ENCODE results near the gene VPS52.
"Not testable (repeated sequence)": the region's sequence is repeated elsewhere in the genome, so short reads cannot be mapped to it uniquely, and the experiment has no call there.

The VPS52 gene

DNA sequence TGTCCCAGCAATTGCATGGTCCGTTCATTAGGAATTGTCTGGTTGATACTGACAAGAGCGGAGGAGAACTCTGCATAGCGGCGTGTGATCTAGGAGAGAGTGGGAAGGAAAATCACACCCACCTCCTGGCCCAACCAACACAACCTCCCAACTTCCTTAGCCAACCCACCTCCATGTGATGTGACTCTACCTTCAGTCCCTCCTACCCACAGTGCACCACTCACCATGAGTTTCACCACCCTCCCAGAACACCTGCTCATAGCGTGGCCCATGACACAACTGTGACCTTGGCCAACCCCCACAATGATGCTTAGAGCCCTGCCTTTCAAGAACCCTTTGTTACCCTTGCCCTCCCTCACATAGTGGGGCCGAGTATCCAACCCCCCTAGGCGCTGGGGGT, 7.7 kb downstream of the VPS52 start:
- Mint-ChIP-seq H3K27ac (no peak overlapping the region), H3K36me3 (peaks cover 47% of the 10 kb centered on the region), H3K4me3 (no peak overlapping the region), H3K4me1 (no peaks in the 10 kb centered on the region), H3K27me3 (no peaks in the 10 kb centered on the region), H3K9me3 (no peaks in the 10 kb centered on the region)
- no peak for DNase-seq (ENCODE audit: low spot score in 2 of 2)
- ATAC-seq (ENCODE audit: low read depth): no peak

DNA sequence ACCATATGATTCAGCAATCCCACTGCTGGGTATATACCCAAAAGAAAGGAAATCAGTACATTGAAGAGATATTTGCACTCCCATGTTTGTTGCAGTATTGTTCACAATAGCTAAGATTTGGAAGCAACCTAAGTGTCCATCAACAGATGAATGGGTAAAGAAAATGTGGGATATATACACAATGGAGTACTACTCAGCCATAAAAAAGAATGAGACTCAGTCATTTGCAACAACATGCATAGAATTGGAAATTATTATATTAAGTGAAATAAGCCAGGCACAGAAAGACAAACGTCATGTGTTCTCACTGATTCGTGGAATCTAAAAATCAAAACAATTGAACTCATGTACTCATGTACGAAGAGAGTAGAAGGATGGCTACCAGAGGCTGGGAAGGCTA, 9.2 kb downstream of the VPS52 start:
- DNase-seq (ENCODE audit: low spot score in 2 of 2); H3K27ac Mint-ChIP-seq: not testable (repeated sequence)
- peaks cover 38% of the 10 kb centered on the region for H3K36me3 Mint-ChIP-seq

DNA sequence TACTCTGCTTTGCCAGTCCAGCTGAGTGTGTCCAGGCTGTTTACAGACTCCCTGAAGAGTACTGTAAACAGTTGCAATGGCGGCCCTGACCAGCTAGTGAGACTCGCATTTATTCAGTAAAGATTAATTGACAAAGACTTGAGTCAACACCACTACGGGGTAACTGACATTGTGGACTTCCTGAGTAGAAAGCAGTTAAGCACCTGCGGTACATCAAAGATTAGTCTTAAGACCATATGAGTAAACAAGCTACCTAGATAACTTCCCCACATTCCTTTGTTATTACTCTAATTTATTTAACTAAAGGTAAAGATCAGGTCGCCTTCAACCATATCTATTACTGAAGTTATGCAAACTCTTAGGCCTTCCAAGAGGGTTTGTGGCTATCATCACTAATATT, 12.6 kb downstream of the VPS52 start:
- H3K27ac Mint-ChIP-seq: no peak overlapping the region
- DNase-seq (ENCODE audit: low spot score in 2 of 2): no peak

More for the DNA sequence above, 9.2 kb downstream of the VPS52 start:
- H3K9me3 Mint-ChIP-seq; H3K27me3 Mint-ChIP-seq; ATAC-seq (ENCODE audit: low read depth); H3K4me1 Mint-ChIP-seq; H3K4me3 Mint-ChIP-seq: not testable (repeated sequence)

DNA sequence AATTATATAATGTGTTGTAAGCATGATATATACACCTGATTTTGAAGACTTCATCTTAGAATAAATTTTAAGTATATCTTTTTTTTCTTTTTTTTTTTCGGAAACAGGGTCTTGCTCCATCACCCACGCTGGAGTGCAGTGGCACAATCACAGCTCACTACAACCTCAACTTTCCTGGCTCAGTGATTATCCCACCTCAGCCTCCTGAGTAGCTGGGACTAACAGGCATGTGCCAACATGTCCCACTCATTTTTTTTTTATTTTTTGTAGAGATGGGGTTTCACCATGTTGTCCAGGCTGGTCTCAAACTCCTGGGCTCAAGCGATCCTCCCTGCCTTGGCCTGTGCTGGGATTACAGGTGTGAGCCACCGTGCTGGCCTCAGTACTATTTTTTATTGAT, 17.1 kb downstream of the VPS52 start:
- Mint-ChIP-seq H3K27me3 (no peaks in the 10 kb centered on the region), H3K27ac (no peak overlapping the region), H3K4me3 (no peak overlapping the region), H3K4me1 (peaks cover 16% of the 10 kb centered on the region), H3K36me3 (peaks cover 14% of the 10 kb centered on the region), H3K9me3 (no peaks in the 10 kb centered on the region)
- no peak for ATAC-seq (ENCODE audit: low read depth)
- no peak for DNase-seq (ENCODE audit: low spot score in 2 of 2)

More for the DNA sequence above, 12.6 kb downstream of the VPS52 start:
- no peaks in the 10 kb centered on the region for H3K27me3 Mint-ChIP-seq
- H3K4me3 Mint-ChIP-seq: no peak overlapping the region
- no peaks in the 10 kb centered on the region for H3K4me1 Mint-ChIP-seq
- H3K9me3 Mint-ChIP-seq: no peaks in the 10 kb centered on the region
- peaks cover 25% of the 10 kb centered on the region for H3K36me3 Mint-ChIP-seq
- no peak for ATAC-seq (ENCODE audit: low read depth)

DNA sequence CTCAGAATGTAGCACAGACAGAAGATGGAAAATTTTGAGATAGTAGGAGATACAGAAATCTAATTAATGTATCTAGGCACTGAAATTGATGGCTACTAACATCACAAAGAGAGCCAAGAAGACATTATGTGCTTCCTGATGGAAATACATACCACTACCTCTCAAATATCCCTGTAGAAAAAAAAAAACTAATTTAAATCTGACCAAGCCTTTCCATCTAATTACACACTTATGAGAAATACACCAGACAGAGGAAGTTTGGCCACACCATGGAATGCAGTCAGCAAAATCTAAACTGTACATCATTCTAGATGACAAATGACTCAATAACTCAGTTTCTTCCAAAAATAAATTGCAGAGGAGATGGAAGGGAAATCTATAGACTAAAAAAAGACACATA, 18.9 kb downstream of the VPS52 start:
- no peaks in the 10 kb centered on the region for H3K9me3 Mint-ChIP-seq
- H3K27ac Mint-ChIP-seq: no peak overlapping the region
- H3K36me3 Mint-ChIP-seq: peaks cover 14% of the 10 kb centered on the region
- ATAC-seq (ENCODE audit: low read depth): no peak
- peaks cover 26% of the 10 kb centered on the region for H3K4me1 Mint-ChIP-seq
- H3K27me3 Mint-ChIP-seq: no peaks in the 10 kb centered on the region
- no peak for DNase-seq (ENCODE audit: low spot score in 2 of 2)
- H3K4me3 Mint-ChIP-seq: no peak overlapping the region

DNA sequence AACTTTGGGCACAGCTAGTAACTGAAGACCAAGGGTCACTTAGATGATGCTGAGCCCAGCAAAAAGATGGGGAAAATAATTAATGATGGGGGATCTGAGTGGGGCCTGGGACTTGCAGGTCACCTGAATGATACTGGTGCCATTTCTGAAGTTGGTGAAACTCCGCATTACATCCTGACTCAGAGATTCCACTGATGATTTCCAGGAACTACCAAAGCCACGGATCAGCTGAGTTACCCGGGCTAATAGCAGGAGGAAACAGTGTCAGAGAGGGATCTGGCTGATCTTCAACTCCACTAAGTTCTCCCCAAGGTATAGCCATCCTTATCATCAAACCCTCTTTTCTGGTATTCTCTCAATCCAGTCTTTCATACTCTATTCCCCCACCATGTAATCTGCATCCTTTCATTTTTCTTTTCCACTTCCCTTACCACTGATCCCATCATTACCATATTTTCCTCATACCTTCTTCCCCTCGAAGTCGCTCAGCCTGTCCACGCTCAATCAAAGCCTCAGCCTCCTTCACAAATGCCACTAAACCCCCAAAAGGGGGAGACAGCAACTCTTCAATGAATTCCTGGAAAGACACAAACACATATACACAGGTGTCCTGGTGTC, 20.2 kb downstream of the VPS52 start:
- Mint-ChIP-seq H3K4me3 (peak overlapping the region; percentile 2), H3K4me1 (peaks cover 26% of the 10 kb centered on the region), H3K9me3 (no peaks in the 10 kb centered on the region), H3K27me3 (no peaks in the 10 kb centered on the region), H3K36me3 (peaks cover 14% of the 10 kb centered on the region), H3K27ac (no peak overlapping the region)
- DNase-seq (ENCODE audit: low spot score in 2 of 2) (no peak), ATAC-seq (ENCODE audit: low read depth) (no peak)

DNA sequence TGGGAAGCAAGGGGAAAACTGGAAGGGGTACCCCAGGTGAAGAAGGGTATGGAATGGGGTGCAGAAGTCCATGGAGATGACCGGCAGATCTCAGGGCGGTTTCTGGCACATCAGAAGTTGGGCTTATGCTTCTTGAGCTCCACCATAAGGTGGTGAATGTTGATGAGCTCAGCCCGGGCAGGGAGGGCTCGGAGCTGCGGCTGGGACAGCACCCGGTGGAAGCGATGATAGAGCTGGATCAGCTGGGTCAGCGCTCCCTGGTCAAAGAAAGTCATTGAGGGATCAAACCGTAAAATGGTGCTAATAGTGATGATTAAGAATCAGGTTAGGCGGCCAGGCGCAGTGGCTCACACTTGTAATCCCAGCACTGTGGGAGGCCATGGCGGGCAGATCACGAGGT, 20.9 kb downstream of the VPS52 start:
- no peaks in the 10 kb centered on the region for H3K27me3 Mint-ChIP-seq

DNA sequence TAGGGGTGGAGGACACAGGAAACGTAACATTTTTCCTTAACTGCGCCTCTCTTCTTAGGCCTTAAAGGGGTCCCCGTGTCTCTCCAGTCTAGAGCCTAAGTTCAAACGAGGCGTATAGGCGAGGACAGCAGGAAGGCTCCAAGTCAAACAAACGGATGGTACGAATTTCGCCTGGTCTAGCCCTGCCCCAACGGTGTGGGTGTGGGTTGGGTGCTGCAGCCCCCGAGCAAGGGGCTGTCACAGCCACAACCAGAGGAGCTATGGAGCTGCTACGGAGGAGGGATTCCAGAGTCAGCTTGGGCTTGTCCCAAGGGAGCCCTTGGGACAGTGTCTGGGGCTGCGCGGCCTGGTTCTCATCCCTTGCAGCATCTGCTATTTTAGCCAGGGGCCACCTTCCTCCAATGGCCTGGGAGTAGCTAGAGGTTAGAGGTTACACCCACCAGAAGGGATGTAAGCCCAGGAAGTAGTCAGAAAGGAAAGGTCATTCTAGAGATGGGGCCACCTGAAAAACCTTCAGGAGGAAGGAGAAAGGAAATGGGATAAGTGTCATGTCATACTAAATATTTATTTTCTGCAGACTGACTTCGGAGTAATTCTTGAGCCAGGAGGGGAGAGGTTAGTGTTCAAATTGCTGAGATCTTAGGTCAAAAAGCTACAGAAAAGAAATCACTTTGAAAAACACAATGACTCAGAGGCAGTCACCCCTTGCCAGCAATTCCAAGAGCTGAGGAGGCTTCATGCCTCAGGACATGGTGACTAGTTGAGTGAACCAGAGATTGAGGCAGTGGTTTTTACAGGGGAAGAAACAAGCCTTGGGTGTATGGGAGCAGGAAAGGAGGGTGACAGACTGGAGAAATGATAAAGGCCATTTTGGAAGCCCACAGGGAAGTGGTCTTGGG, 21.7 kb downstream of the VPS52 start:
- Mint-ChIP-seq H3K9me3 (no peaks in the 10 kb centered on the region), H3K36me3 (peaks cover 11% of the 10 kb centered on the region), H3K4me1 (peaks cover 26% of the 10 kb centered on the region), H3K27me3 (no peaks in the 10 kb centered on the region), H3K4me3 (peak overlapping the region; percentile 87), H3K27ac (peak overlapping the region; percentile 85)
- DNase-seq (ENCODE audit: low spot score in 2 of 2) (no peak), ATAC-seq (ENCODE audit: low read depth) (no peak)

More for the DNA sequence above, 20.9 kb downstream of the VPS52 start:
- peaks cover 26% of the 10 kb centered on the region for H3K4me1 Mint-ChIP-seq
- peaks cover 13% of the 10 kb centered on the region for H3K36me3 Mint-ChIP-seq
- DNase-seq (ENCODE audit: low spot score in 2 of 2): no peak
- H3K9me3 Mint-ChIP-seq: no peaks in the 10 kb centered on the region
- peak overlapping the region; percentile 82 for H3K27ac Mint-ChIP-seq
- peak overlapping the region; percentile 87 for H3K4me3 Mint-ChIP-seq
- no peak for ATAC-seq (ENCODE audit: low read depth)

DNA sequence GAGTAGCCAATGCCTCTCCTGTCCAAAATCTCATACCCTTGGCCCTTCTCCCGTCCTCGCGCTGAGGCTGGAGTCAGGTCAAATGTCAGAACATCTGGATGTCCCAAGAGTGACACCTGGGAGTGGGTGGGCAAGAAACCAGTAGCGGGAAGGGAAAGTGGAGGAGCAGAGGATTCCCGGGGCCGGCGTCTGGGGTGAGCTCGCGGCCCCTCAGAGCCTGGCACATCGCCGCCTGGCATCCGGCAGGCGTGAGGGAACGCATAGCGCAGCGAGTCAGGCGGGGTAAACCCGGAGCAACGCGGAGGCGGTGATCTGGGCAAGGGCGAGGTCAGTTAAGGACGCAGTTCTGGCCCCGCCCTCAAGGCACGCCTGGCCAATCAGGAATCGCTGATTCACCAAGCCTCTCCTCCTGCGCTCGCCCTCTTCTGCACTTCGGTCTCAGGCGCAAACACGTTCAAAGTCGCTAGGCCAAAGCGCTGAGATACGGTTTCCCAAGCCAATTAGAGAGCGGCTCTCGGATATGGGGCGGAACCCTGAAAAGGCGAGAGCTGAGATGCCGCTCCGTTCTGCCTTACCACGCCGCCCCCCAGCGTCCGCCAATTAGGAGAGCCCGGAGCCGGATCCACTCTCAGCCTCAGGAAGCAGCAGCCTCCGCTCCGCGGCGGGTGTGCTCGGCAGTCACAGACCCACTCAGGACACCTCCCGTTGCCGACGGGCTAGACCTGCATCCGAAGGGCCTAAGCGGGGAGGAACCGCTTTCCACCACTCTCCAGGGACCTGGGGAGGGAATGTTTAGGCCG, 22.5 kb downstream of the VPS52 start:
- H3K27me3 Mint-ChIP-seq: no peaks in the 10 kb centered on the region
- H3K4me1 Mint-ChIP-seq: peaks cover 26% of the 10 kb centered on the region
- H3K27ac Mint-ChIP-seq: peak overlapping the region; percentile 85
- DNase-seq (ENCODE audit: low spot score in 2 of 2) (peak; percentile 84 to 90), ATAC-seq (ENCODE audit: low read depth) (peak; percentile 84)
- peak overlapping the region; percentile 87 for H3K4me3 Mint-ChIP-seq
- H3K9me3 Mint-ChIP-seq: no peaks in the 10 kb centered on the region
- H3K36me3 Mint-ChIP-seq: peaks cover 11% of the 10 kb centered on the region

DNA sequence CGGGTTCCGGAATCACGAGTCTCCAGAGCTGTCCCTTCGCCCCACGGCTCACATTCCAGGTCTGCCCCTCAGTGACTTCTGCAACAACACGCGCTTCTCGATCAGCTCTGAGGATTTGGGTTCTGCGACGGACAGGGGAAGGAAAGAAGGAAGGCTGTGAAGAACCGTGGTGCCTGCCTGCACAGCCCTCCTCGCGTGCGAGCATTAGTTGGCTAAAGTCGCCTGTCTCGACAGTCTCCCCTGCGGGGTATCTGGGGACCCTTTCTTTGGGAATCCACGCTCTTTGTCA, 23.1 kb downstream of the VPS52 start:
- Mint-ChIP-seq H3K27ac (peak overlapping the region; percentile 85), H3K9me3 (no peaks in the 10 kb centered on the region), H3K4me3 (peak overlapping the region; percentile 87), H3K4me1 (peaks cover 26% of the 10 kb centered on the region), H3K36me3 (peaks cover 11% of the 10 kb centered on the region), H3K27me3 (no peaks in the 10 kb centered on the region)
- DNase-seq (ENCODE audit: low spot score in 2 of 2): no peak
- ATAC-seq (ENCODE audit: low read depth): peak; percentile 18

DNA sequence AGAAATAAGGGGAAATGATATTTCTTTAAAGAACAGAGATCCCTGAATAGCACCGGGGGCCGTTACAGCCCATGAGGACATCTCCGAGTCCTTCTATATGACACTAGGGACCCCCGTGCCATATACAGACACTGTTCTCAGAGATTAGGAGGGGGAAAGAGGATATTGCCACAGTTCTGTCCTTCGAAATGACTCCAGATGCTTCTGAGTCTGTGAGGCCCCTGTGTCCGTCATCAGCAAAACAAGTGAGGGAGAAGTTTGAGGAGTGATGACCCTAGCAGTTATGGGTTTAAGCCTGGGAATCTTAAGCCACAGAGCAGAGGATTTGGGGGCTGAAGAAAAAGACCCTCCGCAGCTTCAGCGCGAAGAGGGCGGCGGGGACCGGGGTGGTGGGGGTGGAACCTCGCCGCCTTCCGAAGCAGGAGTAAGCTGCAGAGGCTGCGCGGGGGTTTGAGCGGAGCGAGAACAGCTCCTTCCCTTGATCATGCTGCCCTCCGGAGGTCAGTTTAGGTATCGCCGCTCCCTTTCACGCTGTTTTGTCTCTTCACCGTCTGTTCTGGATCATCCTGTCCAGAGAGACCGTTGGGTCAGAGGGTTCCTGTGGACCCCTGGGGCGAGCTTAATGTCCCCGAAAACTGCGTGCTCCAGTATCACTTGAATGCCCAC, 23.6 kb downstream of the VPS52 start:
- Mint-ChIP-seq H3K9me3 (no peaks in the 10 kb centered on the region), H3K27ac (peak overlapping the region; percentile 85), H3K4me3 (peak overlapping the region; percentile 87), H3K36me3 (peaks cover 11% of the 10 kb centered on the region), H3K4me1 (peaks cover 26% of the 10 kb centered on the region), H3K27me3 (no peaks in the 10 kb centered on the region)
- DNase-seq (ENCODE audit: low spot score in 2 of 2) (peak; percentile 91 to 97), ATAC-seq (ENCODE audit: low read depth) (peak; percentile 38)

DNA sequence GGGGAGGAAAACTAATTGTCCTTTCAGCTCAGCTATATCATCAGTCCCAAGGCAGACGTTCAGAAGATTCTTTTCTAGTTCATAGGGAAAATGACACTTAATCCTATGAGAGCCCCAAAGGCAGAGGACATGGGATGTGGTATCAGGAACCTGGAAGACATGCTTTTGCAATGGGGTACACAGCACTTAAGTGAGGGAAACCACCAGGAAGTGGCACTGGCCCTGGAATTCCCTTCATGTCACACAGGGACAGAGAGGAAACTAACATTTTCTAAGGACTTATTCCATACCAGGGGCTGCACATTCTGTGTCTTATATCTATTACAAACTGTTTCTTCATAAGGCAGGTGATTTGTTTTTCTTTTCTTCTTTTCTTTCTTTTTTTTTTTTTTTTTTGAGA, 28.2 kb downstream of the VPS52 start:
- Mint-ChIP-seq H3K27me3 (peaks cover 14% of the 10 kb centered on the region), H3K36me3 (peaks cover 2% of the 10 kb centered on the region), H3K9me3 (peaks cover 2% of the 10 kb centered on the region), H3K4me3 (no peak overlapping the region), H3K27ac (no peak overlapping the region), H3K4me1 (peaks cover 11% of the 10 kb centered on the region)
- DNase-seq (ENCODE audit: low spot score in 2 of 2): no peak
- no peak for ATAC-seq (ENCODE audit: low read depth)

DNA sequence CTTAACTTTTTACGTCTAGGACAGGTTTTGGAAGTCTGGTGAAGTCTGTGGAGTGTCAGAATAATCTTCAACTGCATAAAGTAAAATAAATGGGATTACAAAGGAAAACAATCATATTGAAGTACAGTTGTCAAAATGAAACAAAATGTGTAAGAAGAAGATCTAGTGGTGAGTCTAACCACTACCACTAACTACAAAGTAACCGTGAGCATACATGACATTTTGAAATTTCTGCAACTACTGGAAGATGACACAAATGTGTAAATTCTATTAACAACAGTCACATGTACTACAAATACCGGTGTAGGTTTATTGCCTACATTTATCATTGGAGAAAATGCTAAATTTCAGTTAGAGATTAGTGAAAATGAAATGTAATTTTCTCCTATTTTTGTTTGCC, 29.7 kb downstream of the VPS52 start:
- Mint-ChIP-seq H3K9me3 (peaks cover 2% of the 10 kb centered on the region), H3K4me3 (no peak overlapping the region), H3K36me3 (peaks cover 2% of the 10 kb centered on the region), H3K4me1 (peaks cover 8% of the 10 kb centered on the region), H3K27me3 (peaks cover 14% of the 10 kb centered on the region), H3K27ac (no peak overlapping the region)
- DNase-seq (ENCODE audit: low spot score in 2 of 2) (no peak), ATAC-seq (ENCODE audit: low read depth) (no peak)

DNA sequence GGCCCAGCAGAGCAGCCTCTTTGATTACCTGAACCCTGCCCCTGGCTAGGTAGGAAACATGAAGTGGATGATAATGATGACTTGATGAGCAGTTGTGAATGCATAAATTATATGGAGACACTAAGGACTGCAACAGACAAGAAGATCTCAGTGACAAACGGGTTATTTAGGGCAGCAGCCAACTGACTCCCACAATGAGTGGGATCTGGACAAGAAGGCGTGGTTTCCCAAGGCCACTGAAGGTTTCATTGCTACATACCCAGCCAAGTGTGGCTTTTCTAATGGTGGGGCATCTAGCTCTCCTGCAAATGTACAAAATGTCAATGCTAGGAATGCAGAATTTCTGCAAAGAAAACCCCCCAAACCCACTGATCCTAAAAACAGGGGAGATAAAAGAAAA, 33.9 kb downstream of the VPS52 start:
- ATAC-seq (ENCODE audit: low read depth): no peak
- no peak overlapping the region for H3K27ac Mint-ChIP-seq
- peaks cover 2% of the 10 kb centered on the region for H3K36me3 Mint-ChIP-seq
- no peak overlapping the region for H3K4me3 Mint-ChIP-seq
- peaks cover 8% of the 10 kb centered on the region for H3K4me1 Mint-ChIP-seq
- H3K27me3 Mint-ChIP-seq: peaks cover 27% of the 10 kb centered on the region
- H3K9me3 Mint-ChIP-seq: peaks cover 2% of the 10 kb centered on the region
- no peak for DNase-seq (ENCODE audit: low spot score in 2 of 2)
